Right forelimb (tissue), 1 donor: ENCODE results near the gene GCN1.
A peak's percentile ranks its signal among the peaks of the same experiment; 100 is the strongest.

Source experiments
- DNase-seq: peaks from one replicate; pipeline ENCODE4 v3.0.0-alpha.2; 2018

GCN1 gene

GRCh38 chr12:120110550-120111501 is 83.7 kb downstream of the GCN1 start:
- DNase-seq: no peak

GRCh38 chr12:120109570-120110267 is 84.8 kb downstream of the GCN1 start:
- DNase-seq: no peak

- no peak for DNase-seq
Observed at GRCh38 chr12:120106151-120106550, 88.4 kb downstream of the GCN1 start.

GRCh38 chr12:120103371-120103770 is 91.1 kb downstream of the GCN1 start:
- no peak for DNase-seq

GRCh38 chr12:120103044-120103338 is 91.5 kb downstream of the GCN1 start:
- DNase-seq: no peak

- no peak for DNase-seq
Observed at GRCh38 chr12:120102189-120103043, 92.1 kb downstream of the GCN1 start.

GRCh38 chr12:120101617-120102016 is 92.9 kb downstream of the GCN1 start:
- DNase-seq: no peak

GRCh38 chr12:120101182-120101581 is 93.3 kb downstream of the GCN1 start:
- no peak for DNase-seq

GRCh38 chr12:120100630-120101029 is 93.9 kb downstream of the GCN1 start:
- peak; percentile 61 for DNase-seq

- no peak for DNase-seq
Observed at GRCh38 chr12:120099738-120100137, 94.8 kb downstream of the GCN1 start.

- DNase-seq: no peak
Observed at GRCh38 chr12:120098756-120099470, 95.6 kb downstream of the GCN1 start.

- no peak for DNase-seq
Observed at GRCh38 chr12:120096671-120097202, 97.8 kb downstream of the GCN1 start.

GRCh38 chr12:120095736-120096135 is 98.8 kb downstream of the GCN1 start:
- DNase-seq: no peak

GRCh38 chr12:120095331-120095730 is 99.2 kb downstream of the GCN1 start:
- no peak for DNase-seq

GRCh38 chr12:120094485-120094884 is 100.0 kb downstream of the GCN1 start:
- no peak for DNase-seq

GRCh38 chr12:120093592-120094355 is 100.7 kb downstream of the GCN1 start:
- DNase-seq: no peak

GRCh38 chr12:120093336-120093591 is 101.3 kb downstream of the GCN1 start:
- no peak for DNase-seq

GRCh38 chr12:120092551-120093335 is 101.8 kb downstream of the GCN1 start:
- DNase-seq: no peak

GRCh38 chr12:120091371-120092090 is 103.0 kb downstream of the GCN1 start:
- no peak for DNase-seq

GRCh38 chr12:120090626-120091295 is 103.8 kb downstream of the GCN1 start:
- DNase-seq: no peak
